Ishikawa (cell line): ENCODE results near the gene FAM120C.

Experiments used
- CEBPB ChIP-seq: IDR thresholded peaks from 2 replicates; pipeline ENCODE4 v1.6.1; 2012
- CREB1 ChIP-seq: IDR thresholded peaks from 2 replicates; pipeline ENCODE4 v1.6.1; 2012; ENCODE audit warnings: low read depth
- EGR1 ChIP-seq: IDR thresholded peaks from 2 replicates; pipeline ENCODE4 v1.6.1; 2012
- EP300 ChIP-seq: IDR thresholded peaks from 2 replicates; pipeline ENCODE4 v1.6.1; 2012; ENCODE audit warnings: borderline replicate concordance
- FOXM1 ChIP-seq: IDR thresholded peaks from 2 replicates; pipeline ENCODE4 v1.6.1; 2012; ENCODE audit warnings: low read depth, borderline replicate concordance
- NFIC ChIP-seq: IDR thresholded peaks from 2 replicates; pipeline ENCODE4 v1.6.1; 2012
- RAD21 ChIP-seq: IDR thresholded peaks from 2 replicates; pipeline ENCODE4 v1.6.1; 2012; ENCODE audit warnings: low read depth
- REST ChIP-seq: IDR thresholded peaks from 2 replicates; pipeline ENCODE4 v1.6.1; 2012; ENCODE audit warnings: low read depth, mild to moderate bottlenecking
- TAF1 ChIP-seq: IDR thresholded peaks from 2 replicates; pipeline ENCODE4 v1.6.1; 2012; ENCODE audit warnings: low read depth, mild to moderate bottlenecking
- TCF12 ChIP-seq: IDR thresholded peaks from 2 replicates; pipeline ENCODE4 v1.6.1; 2012; ENCODE audit warnings: low read depth
- TEAD4 ChIP-seq: IDR thresholded peaks from 2 replicates; pipeline ENCODE4 v1.6.1; 2012
- YY1 ChIP-seq: IDR thresholded peaks from 2 replicates; pipeline ENCODE4 v1.6.1; 2012; ENCODE audit warnings: low read depth
- ZBTB7A ChIP-seq: IDR thresholded peaks from 2 replicates; pipeline ENCODE4 v1.6.1; 2012; ENCODE audit warnings: low read depth
- TF ChIP-seq, protein P1 (sequence below): IDR thresholded peaks from 2 replicates; pipeline ENCODE4 v1.6.1; 2012
- TF ChIP-seq, protein P2 (sequence below): IDR thresholded peaks from 2 replicates; pipeline ENCODE4 v1.6.1; 2012

Gene FAM120C

DNA sequence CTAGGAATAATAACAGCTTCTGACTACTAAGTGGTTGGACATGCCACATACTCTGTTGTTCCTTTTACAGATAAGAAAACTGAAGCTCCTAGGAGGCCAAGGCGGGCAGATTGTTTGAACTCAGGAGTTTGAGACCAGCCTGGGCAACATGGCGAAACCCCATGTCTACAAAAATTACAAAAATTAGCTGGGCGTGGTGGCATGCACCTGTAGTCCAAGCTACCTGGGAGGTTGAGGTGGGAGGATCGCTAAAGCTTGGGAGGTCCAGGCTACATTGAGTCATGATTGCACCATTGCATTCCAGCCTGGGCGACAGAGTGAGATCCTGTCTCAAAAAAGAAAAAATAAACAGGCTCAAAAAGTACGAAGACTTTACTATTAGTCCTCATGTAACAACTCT lies 108.2 kb downstream of the FAM120C start:
- TF ChIP-seq NFIC = no peak

- no peak for TF ChIP-seq CREB1
These were observed 115.3 kb downstream of the FAM120C start for GRCh38 chrX:54067766-54068165.

GRCh38 chrX:54066841-54067240 lies 116.2 kb downstream of the FAM120C start:
- TF ChIP-seq TEAD4 = no peak
- TF ChIP-seq REST = no peak
- TF ChIP-seq EGR1 = no peak
- no peak for TF ChIP-seq NFIC
- TF ChIP-seq YY1 = no peak
- TF ChIP-seq, protein P1, sequence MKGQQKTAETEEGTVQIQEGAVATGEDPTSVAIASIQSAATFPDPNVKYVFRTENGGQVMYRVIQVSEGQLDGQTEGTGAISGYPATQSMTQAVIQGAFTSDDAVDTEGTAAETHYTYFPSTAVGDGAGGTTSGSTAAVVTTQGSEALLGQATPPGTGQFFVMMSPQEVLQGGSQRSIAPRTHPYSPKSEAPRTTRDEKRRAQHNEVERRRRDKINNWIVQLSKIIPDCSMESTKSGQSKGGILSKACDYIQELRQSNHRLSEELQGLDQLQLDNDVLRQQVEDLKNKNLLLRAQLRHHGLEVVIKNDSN = no peak

DNA sequence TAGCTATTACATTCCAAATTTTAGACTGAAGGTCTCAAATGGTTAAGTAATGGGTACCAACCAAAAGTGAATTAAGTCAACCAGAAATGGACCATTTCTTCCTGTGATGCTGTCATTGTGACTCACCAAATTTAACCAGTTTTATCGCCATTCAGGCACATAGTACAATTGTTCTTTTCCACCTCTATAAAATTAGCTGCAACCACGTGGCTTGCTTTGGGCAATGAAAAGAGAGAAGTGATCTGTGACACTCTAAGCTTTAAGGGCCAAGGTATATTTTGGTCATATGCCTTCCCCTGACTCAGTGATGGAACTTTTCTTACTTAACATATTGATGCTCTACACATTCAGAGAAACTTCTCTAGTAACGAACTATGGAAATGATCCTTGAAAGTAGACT lies 118.5 kb downstream of the FAM120C start:
- TF ChIP-seq RAD21 = no peak
- no peak for TF ChIP-seq EGR1
- TF ChIP-seq CEBPB = no peak
- TF ChIP-seq REST = no peak
- TF ChIP-seq, protein P1 = no peak
- TF ChIP-seq EP300 = no peak
- no peak for TF ChIP-seq YY1
- no peak for TF ChIP-seq CREB1
- no peak for TF ChIP-seq NFIC
- TF ChIP-seq TCF12 = no peak
- no peak for TF ChIP-seq ZBTB7A
- no peak for TF ChIP-seq TEAD4

DNA sequence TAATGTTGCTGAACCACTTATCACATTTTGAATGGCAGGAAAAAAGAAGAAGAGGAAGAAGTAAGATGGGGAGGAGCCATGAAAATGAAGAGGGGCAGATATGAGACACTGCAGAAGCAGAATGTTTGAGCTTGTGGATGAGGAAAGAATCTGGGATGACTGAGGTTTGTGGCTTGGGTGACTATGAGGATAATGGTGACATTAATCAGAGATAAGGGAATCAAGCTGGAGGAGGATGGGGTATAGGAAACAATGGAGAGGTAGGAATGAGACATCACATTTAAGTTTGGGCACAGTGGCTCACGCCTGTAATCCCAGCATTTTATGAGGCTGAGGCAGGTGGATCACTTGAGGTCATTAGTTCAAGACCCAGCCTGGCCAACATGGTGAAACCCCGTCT lies 119.7 kb downstream of the FAM120C start:
- TF ChIP-seq NFIC (no peak), EP300 (no peak), RAD21 (no peak), CEBPB (no peak), TCF12 (no peak), CREB1 (no peak), TEAD4 (no peak), REST (no peak), ZBTB7A (no peak), FOXM1 (no peak), TAF1 (no peak), EGR1 (no peak)
- TF ChIP-seq, protein P1 = no peak
- TF ChIP-seq, protein P2, sequence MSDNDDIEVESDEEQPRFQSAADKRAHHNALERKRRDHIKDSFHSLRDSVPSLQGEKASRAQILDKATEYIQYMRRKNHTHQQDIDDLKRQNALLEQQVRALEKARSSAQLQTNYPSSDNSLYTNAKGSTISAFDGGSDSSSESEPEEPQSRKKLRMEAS = no peak

GRCh38 chrX:54049801-54050200 lies 133.3 kb downstream of the FAM120C start:
- TF ChIP-seq TCF12 = no peak
- TF ChIP-seq YY1 = no peak
- TF ChIP-seq, protein P2 = no peak
- TF ChIP-seq ZBTB7A = no peak
- TF ChIP-seq RAD21 = no peak
- TF ChIP-seq NFIC = no peak
- no peak for TF ChIP-seq TEAD4
- TF ChIP-seq CREB1 = no peak
- no peak for TF ChIP-seq EP300
- no peak for TF ChIP-seq REST
